ENCODE results near the gene PARD3.
"Not testable (repeated sequence)": the region's sequence is repeated elsewhere in the genome, so short reads cannot be mapped to it uniquely, and the experiment has no call there.

The PARD3 gene

GRCh38 chr10:34479520-34480179, 335.4 kb downstream of the PARD3 start:
- no peak for DNase-seq

GRCh38 chr10:34477249-34477648, 337.8 kb downstream of the PARD3 start:
- no peak for DNase-seq

- no peak for DNase-seq
Measured at GRCh38 chr10:34476608-34477007, 338.5 kb downstream of the PARD3 start.

- DNase-seq, result no peak
Measured at GRCh38 chr10:34475786-34476185, 339.3 kb downstream of the PARD3 start.

GRCh38 chr10:34475274-34475646, 339.8 kb downstream of the PARD3 start:
- DNase-seq, result no peak

GRCh38 chr10:34474555-34475273, 340.4 kb downstream of the PARD3 start:
- DNase-seq, result no peak

GRCh38 chr10:34474009-34474376, 341.1 kb downstream of the PARD3 start:
- DNase-seq, result no peak

- DNase-seq, result no peak
Measured at GRCh38 chr10:34473174-34474008, 341.7 kb downstream of the PARD3 start.

GRCh38 chr10:34470307-34470706, 344.8 kb downstream of the PARD3 start:
- DNase-seq, result no peak

- no peak for DNase-seq
Measured at GRCh38 chr10:34469446-34469845, 345.6 kb downstream of the PARD3 start.

- DNase-seq, result no peak
Measured at GRCh38 chr10:34467902-34468301, 347.2 kb downstream of the PARD3 start.

GRCh38 chr10:34467364-34467763, 347.7 kb downstream of the PARD3 start:
- no peak for DNase-seq

- no peak for DNase-seq
Measured at GRCh38 chr10:34465678-34466077, 349.4 kb downstream of the PARD3 start.

GRCh38 chr10:34464591-34464990, 350.5 kb downstream of the PARD3 start:
- no peak for DNase-seq

- no peak for DNase-seq
Measured at GRCh38 chr10:34464000-34464399, 351.1 kb downstream of the PARD3 start.

- DNase-seq, result no peak
Measured at GRCh38 chr10:34462993-34463392, 352.1 kb downstream of the PARD3 start.

GRCh38 chr10:34462056-34462455, 353.0 kb downstream of the PARD3 start:
- no peak for DNase-seq

- no peak for DNase-seq
Measured at GRCh38 chr10:34454590-34455261, 360.4 kb downstream of the PARD3 start.

- no peak for DNase-seq
Measured at GRCh38 chr10:34449836-34450235, 365.3 kb downstream of the PARD3 start.

GRCh38 chr10:34446049-34446448, 369.0 kb downstream of the PARD3 start:
- no peak for DNase-seq

- DNase-seq, result no peak
Measured at GRCh38 chr10:34444223-34445183, 370.6 kb downstream of the PARD3 start.

GRCh38 chr10:34439386-34439785, 375.7 kb downstream of the PARD3 start:
- not testable (repeated sequence) for DNase-seq
